HL-60/S4 treated with phorbol 12-myristate 13-acetate at 8.2 ng/mL for 4 days and 3 days (cell line): ENCODE measurements around the gene PDZD2.
"Not testable (repeated sequence)": the region's sequence is repeated elsewhere in the genome, so short reads cannot be mapped to it uniquely, and the experiment has no call there.

Experiments used
- in situ Hi-C: fragments of 300-500 bp; cut with MboI; formaldehyde crosslinking; loops from 2 replicates; pipeline ENCODE4 v1.15.0; 2022; ENCODE audit warnings: low sequenced_read_pairs

The PDZD2 gene

GRCh38 chr5:31993165-31993961 is 354.4 kb downstream of the PDZD2 start:
- in situ Hi-C loops = no loop called here

GRCh38 chr5:31995006-31995405 is 356.1 kb downstream of the PDZD2 start:
- in situ Hi-C loops = no loop called here

GRCh38 chr5:31995714-31996113 is 356.8 kb downstream of the PDZD2 start:
- in situ Hi-C loops = no loop called here

GRCh38 chr5:31996909-31997308 is 358.0 kb downstream of the PDZD2 start:
- in situ Hi-C loops = no loop called here

GRCh38 chr5:31999470-31999869 is 360.5 kb downstream of the PDZD2 start:
- in situ Hi-C loops = no loop called here

GRCh38 chr5:32000731-32001130 is 361.8 kb downstream of the PDZD2 start:
- in situ Hi-C loops = no loop called here

- in situ Hi-C loops = no loop called here
These were observed 362.4 kb downstream of the PDZD2 start for GRCh38 chr5:32001284-32001683.

- in situ Hi-C loops = no loop called here
These were observed 362.8 kb downstream of the PDZD2 start for GRCh38 chr5:32001707-32002106.

GRCh38 chr5:32002755-32003154 is 363.8 kb downstream of the PDZD2 start:
- in situ Hi-C loops = no loop called here

GRCh38 chr5:32003981-32004380 is 365.1 kb downstream of the PDZD2 start:
- in situ Hi-C loops = no loop called here

GRCh38 chr5:32004404-32004803 is 365.5 kb downstream of the PDZD2 start:
- in situ Hi-C loops = no loop called here

GRCh38 chr5:32008746-32009145 is 369.8 kb downstream of the PDZD2 start:
- in situ Hi-C loops = no loop called here

- in situ Hi-C loops = no loop called here
These were observed 374.7 kb downstream of the PDZD2 start for GRCh38 chr5:32013658-32014057.

GRCh38 chr5:32014096-32014745 is 375.3 kb downstream of the PDZD2 start:
- in situ Hi-C loops = no loop called here

GRCh38 chr5:32015262-32015661 is 376.3 kb downstream of the PDZD2 start:
- in situ Hi-C loops = not testable (repeated sequence)

GRCh38 chr5:32017692-32018367 is 378.9 kb downstream of the PDZD2 start:
- in situ Hi-C loops = no loop called here

- in situ Hi-C loops = no loop called here
These were observed 379.8 kb downstream of the PDZD2 start for GRCh38 chr5:32018476-32019436.

- in situ Hi-C loops = no loop called here
These were observed 381.3 kb downstream of the PDZD2 start for GRCh38 chr5:32020271-32020670.

- in situ Hi-C loops = no loop called here
These were observed 382.0 kb downstream of the PDZD2 start for GRCh38 chr5:32020946-32021345.

- in situ Hi-C loops = no loop called here
These were observed 382.8 kb downstream of the PDZD2 start for GRCh38 chr5:32021771-32022170.

GRCh38 chr5:32022638-32023037 is 383.7 kb downstream of the PDZD2 start:
- in situ Hi-C loops = no loop called here
